Panc1 (cell line): ENCODE measurements around the gene MYH4.

Experiments
- CTCF ChIP-seq: fragments of 450-650 bp; IDR thresholded peaks from 2 replicates; pipeline ENCODE4 v1.5.1; 2017; ENCODE audit warnings: mild to moderate bottlenecking
- POLR2AphosphoS5 ChIP-seq: IDR thresholded peaks from 2 replicates; pipeline ENCODE4 v1.6.1; 2012; ENCODE audit warnings: mild to moderate bottlenecking, low read depth, low read length, moderate library complexity
- SIN3A ChIP-seq: IDR thresholded peaks from 2 replicates; pipeline ENCODE4 v1.6.1; 2012; ENCODE audit warnings: low read depth, mild to moderate bottlenecking, low read length, moderate library complexity, borderline replicate concordance; ENCODE audit not compliant: insufficient read depth
- TF ChIP-seq, protein P1 (sequence below), 2 experiments: IDR thresholded peaks; 2 replicates each; pipeline ENCODE4 v1.6.1; 2011 to 2012; ENCODE audit warnings: low read depth in 2 of 2, control low read depth in 1 of 2, low read length in 1 of 2, mild to moderate bottlenecking in 1 of 2, moderate library complexity in 1 of 2; ENCODE audit not compliant: insufficient read depth in 1 of 2

DNA sequence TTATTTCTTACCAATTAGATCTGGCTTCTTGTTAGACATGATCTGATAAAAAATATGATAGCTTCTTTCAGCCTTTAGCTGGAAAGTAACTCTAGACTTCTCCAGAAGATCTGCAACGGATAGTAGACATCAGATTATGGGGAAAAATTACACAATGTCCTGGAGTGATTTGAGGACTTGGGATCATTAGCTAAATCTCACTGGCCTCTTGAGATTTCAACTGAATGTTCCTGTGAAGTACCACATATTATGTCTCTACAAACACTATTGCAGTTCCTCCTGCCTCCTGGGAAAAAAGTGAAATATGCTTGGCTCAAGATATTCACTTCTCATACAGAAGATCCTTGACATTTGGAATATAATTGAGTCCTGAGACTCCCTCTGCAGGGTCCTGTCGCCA, 43.5 kb upstream of the MYH4 start:
- no peak for TF ChIP-seq POLR2AphosphoS5
- no peak for TF ChIP-seq CTCF
- no peak for TF ChIP-seq SIN3A
- TF ChIP-seq, protein P1, sequence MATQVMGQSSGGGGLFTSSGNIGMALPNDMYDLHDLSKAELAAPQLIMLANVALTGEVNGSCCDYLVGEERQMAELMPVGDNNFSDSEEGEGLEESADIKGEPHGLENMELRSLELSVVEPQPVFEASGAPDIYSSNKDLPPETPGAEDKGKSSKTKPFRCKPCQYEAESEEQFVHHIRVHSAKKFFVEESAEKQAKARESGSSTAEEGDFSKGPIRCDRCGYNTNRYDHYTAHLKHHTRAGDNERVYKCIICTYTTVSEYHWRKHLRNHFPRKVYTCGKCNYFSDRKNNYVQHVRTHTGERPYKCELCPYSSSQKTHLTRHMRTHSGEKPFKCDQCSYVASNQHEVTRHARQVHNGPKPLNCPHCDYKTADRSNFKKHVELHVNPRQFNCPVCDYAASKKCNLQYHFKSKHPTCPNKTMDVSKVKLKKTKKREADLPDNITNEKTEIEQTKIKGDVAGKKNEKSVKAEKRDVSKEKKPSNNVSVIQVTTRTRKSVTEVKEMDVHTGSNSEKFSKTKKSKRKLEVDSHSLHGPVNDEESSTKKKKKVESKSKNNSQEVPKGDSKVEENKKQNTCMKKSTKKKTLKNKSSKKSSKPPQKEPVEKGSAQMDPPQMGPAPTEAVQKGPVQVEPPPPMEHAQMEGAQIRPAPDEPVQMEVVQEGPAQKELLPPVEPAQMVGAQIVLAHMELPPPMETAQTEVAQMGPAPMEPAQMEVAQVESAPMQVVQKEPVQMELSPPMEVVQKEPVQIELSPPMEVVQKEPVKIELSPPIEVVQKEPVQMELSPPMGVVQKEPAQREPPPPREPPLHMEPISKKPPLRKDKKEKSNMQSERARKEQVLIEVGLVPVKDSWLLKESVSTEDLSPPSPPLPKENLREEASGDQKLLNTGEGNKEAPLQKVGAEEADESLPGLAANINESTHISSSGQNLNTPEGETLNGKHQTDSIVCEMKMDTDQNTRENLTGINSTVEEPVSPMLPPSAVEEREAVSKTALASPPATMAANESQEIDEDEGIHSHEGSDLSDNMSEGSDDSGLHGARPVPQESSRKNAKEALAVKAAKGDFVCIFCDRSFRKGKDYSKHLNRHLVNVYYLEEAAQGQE (IDR thresholded peaks at IDR 0.05; ENCODE audit: insufficient read depth in 1 of 2, low read depth in 2 of 2, low read length in 1 of 2), result no peak
